NCI-H2171 treated with DMSO at 0.1 percent for 48 hours (cell line): ENCODE data around the gene IL16.

Experiments used
- DNase-seq: peaks from one replicate; lab custom pipeline; 2025; lab: John Stamatoyannopoulos, UW

IL16 gene

DNA sequence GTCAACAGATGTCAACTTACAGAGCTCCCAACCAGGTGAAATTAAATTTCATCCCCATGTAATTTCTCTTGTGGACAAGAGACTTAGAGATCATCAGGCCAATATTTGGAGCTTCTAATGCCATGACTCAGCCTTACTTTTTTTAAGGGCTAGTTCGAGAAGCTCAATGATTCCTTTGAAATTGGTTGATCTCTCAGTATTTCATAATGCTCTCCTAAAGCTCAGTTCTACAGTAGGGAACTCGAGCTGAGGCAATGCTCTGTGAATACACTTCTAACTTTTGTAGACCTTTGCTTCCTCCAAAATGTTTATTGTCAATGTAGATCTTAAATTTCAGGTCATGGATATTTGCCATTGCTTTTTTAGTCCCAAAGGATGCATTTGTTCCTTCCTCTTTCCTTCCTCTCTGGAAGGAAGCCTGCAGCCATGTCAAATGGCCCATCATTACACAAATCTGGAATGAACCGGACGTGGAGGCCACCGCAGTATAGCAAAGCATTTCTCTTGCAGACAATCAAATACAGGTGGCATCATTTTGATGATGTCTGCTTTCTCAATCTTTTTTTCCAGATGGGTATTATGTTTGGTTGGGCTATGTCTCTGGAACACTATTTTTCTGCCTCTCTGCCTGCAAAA, 98.9 kb downstream of the IL16 start:
- DNase-seq = no peak

DNA sequence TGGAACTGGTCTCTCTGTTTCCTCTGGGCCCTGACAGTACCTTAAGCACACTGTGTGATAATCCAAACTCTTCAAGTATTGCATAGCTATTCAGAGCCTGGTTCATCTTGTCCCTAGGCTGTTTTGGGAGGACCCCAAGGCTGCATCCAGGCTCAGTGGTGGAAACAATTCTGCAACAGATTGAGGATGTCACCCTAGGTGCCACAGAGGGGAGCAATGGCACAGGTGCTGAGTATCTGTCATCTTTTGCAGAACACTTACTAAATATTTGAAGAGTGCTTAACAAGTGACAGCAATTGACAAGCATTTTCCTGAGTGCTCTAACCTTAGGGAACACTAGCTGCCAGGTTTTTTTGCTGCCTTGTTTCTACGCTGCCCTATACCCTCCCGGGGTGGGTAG, 99.5 kb downstream of the IL16 start:
- no peak for DNase-seq

DNA sequence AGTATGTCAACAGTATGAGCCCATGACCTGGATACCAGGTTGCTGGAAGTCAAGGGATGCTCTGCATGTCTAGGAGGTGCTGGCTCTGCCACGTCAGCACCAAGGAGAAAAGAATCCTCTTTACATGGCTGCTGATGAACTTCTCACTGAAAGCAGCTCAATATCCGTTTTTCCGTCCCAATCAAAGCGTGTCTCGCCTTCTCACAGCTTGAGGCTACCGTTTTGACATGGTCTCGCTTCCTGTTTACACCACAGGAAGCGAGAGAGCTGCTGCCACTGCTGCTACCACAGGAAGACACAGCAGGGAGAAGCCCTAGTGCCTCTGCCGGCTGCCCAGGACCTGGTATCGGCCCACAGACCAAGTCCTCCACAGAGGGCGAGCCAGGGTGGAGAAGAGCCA, 100.0 kb downstream of the IL16 start:
- no peak for DNase-seq

DNA sequence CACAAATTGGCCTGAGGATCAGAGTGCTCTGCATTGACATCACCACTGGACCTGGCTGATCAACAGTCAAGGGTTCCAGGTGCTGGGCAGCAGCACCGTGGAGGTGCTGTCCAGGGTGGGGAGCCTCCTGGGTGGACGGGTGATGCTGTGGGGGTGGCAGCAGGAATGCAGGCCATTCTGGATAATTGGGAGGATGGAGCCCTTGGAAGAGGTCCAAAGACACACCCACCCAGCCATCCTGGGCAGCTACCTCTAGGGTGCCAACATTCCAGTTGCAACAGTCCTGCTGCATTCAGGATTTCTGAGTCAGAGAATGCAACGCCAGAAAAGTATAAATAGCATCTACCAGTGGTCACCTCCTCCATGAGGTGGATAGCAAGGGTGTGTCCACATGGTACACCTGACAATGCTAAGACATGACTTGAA, 100.5 kb downstream of the IL16 start:
- DNase-seq = no peak

DNA sequence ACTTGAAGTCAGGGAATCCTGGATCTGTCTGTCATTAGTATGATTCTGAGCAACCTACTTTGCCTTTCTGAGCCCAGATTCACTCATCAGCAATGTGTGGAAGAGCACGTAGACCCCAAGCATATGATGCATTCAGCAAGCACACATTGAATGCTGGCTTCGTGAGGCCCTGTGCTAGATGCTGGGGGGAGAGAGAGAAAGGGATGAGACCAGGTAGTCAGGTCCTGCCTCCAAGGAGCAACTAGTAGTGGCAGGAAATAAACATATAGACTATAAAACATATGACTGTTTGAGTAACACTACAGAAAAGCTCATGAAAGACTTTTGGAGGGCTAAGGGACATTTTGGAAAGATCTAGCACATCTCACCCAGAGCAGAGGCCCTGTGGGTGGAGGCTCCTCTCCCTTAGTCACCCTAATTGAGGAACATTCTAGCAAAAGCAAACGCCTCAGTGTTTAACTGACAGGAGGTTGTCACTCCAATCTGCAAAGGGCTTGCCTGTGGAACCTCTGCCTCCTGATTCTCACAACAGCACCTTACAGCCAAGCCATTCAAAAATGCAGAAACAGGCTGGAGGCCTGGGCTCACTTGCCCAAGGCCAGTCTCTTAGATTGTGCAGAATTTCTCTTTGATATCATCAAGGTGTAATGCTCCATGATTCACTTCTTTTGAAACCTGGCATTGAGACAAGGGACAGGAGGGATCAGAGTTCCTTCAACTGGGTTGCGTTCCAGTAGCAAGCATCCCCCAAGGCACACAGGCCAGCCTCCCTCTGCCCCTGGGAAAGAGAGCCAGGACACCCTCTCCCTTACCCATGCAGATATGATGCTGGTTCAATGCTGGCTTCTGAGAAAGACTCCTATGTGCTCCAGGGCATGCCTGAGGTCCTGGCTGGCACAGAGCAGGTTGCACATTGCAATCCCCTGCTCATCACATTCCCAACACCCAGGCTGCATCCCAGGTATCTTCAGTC, 101.2 kb downstream of the IL16 start:
- DNase-seq = no peak

DNA sequence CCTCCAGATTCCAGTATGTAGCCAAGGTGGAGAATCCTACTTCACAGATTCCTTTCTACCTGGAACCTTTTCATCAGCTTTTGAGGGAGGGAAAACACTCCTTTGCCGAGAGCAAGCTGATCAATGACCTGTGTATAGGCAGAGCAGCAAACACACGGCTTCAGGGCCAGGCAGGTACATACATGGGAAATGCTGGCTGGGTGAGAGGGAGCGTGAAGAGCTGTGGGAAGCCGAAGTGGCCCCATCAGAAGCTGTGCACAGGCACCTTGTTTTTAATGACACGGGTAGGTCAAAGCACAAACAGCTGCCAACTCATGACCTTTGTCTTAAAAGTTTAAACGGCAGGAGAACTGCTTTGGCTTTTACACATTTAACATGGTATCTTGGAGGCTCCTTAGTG, 101.9 kb downstream of the IL16 start:
- DNase-seq = no peak

DNA sequence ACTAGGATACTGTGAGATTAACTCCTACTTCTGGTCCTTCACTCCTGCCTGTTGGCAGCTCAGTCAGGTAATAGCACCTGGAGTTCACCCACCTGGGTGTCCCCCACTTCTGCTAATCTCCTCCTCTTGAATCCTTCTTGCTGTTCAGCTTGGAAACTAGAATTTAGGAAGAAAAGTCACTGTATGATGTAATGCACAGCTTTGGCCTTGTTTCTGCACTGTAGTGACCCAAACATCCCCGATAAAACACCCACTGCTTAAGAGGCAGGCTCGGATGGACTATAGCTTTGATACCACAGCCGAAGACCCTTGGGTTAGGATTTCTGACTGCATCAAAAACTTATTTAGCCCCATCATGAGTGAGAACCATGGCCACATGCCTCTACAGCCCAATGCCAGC, 102.5 kb downstream of the IL16 start:
- DNase-seq = no peak

DNA sequence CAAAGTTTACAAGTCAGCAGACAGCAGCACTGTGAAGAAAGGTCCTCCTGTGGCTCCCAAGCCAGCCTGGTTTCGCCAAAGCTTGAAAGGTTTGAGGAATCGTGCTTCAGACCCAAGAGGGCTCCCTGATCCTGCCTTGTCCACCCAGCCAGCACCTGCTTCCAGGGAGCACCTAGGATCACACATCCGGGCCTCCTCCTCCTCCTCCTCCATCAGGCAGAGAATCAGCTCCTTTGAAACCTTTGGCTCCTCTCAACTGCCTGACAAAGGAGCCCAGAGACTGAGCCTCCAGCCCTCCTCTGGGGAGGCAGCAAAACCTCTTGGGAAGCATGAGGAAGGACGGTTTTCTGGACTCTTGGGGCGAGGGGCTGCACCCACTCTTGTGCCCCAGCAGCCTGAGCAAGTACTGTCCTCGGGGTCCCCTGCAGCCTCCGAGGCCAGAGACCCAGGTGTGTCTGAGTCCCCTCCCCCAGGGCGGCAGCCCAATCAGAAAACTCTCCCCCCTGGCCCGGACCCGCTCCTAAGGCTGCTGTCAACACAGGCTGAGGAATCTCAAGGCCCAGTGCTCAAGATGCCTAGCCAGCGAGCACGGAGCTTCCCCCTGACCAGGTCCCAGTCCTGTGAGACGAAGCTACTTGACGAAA, 103.1 kb downstream of the IL16 start:
- DNase-seq = no peak

DNA sequence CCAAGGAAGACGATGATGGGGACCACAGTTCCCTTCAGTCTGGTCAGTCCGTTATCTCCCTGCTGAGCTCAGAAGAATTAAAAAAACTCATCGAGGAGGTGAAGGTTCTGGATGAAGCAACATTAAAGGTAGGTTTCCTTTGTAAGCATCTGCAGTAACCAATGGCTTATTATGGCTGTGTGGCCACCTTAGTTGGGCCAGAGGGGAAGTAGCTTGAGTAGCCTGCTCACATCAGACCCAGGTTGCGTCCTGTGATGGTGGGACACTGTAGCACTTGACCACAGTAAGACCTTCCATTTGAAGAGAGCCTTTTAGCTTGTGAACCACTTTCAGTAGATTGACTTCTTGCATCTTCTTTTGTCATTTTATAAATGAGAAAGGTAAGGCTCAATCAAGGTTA, 104.7 kb downstream of the IL16 start:
- no peak for DNase-seq

DNA sequence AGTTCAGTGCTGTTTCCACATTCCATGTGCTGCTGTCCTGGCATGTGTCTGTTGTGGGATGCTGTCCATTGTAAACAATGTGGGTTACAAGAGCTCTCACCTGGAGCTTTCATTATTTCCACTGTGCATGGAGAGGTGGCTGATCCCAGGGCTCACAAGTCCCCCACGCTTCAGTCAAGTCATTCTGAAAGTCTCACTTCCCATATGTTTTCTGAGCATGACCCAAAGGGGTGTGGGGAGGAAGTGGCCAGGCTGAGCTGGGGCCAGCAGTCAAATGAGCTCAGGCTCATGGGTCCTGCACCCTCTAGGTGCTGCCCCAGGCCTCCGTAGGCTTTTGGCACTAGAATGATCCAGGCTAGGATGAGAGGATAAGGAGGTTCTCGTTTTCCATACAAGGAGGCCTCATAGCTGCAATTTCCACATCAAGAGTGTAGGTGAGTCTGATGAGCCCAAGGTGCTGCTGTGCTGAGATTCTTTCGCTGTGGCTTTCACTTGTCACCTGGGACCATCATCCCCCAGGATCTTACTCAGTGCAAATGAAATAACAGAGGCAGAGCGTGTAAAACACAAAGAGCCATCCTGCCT, 105.2 kb downstream of the IL16 start:
- no peak for DNase-seq

DNA sequence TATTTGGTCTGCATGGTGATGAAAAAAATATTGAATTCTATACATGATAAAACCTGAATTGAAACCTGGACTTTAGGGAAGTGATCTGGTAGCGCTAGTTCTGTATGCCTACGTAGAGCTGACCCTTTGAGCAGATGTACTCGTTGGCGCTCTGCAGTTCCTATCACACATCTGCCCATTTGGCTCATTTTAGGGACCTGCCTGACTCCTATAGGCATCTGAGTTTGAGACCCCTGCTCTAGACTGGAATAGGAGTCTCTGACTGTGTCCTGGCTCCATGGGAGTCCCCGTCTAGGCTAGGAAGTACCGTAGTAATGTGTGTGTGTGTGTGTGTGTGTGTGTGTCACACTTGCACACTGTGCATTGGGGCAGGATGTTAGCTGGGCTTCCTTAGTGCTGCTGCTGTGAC, 106.0 kb downstream of the IL16 start:
- no peak for DNase-seq

DNA sequence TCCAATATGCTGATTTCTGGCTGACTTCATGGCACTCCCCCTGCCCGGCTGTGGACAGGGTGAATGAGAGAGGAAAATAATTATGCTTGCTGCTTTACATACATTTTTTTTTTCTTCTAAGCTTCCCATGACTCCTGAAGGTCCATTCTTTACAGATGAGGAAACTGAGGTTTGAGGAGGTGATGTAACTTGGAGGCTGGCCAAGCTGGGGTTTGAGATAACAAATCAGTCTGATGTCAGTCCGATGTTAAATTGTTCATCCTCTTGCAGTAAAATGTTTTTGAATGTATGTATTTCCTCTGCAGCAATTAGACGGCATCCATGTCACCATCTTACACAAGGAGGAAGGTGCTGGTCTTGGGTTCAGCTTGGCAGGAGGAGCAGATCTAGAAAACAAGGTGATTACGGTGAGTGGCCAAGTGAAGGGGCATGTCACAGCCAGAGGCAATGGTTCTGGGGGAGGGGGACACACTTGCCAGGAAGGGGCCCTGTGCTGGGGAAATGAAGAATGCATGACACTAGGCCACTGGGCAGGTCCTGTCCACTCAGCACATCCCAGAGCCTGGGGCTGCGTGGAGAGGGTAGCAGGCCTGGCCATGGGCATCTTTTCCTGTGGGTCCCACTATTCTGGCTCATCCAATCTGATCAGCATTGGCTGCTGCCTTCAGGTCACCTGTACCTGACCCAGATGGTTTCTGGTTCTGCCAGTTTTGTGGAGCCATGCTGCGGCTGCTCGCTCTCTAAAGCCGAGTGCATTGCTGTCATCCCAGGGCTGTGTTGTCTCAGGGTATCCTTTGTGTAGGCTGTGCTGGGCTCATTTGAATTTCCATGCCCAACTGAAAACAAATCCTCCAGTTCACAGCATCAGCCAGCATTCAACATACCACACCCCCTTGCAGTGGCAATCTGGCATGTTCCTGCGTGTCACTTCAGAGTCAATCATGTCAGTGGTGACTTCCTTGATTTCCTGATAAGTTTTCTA, 106.9 kb downstream of the IL16 start:
- DNase-seq = no peak

DNA sequence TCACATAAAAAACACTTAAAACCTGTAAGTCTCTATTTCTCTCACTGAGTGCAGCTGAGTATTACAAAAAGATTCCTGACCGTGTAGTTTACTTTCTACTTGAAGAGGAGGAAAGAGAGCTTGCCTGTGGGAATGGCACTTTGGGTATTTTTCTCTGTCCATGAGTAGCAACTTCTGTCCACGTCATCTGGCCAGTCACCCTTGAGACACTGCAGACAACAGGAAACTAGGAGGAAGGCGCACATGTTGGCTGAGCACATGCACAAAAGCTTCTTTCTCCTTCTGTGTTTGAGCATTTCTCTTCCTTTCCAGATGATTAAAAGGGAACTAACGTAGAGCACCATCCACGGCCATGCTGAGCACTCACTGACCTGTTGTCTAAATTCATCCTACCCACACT, 107.5 kb downstream of the IL16 start:
- DNase-seq = no peak

DNA sequence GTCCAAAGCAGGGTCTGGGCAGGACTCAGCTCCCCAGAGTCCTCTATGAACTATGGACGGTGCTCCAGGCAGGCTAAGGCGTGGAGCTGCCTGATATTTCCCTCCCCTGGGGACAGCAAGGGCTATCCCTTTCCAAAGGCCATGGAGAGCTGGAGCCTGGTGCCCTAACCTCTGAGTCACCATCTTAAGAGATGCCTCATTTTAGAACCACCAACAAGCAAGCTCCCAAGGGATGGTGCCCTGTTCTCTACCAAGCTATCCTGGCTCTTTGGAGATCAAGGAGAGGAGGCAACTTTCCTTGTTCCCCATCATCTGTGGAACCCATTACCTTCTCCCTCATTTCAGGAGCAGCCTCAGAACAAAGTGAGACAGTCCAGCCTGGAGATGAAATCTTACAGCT, 111.6 kb downstream of the IL16 start:
- DNase-seq = no peak

DNA sequence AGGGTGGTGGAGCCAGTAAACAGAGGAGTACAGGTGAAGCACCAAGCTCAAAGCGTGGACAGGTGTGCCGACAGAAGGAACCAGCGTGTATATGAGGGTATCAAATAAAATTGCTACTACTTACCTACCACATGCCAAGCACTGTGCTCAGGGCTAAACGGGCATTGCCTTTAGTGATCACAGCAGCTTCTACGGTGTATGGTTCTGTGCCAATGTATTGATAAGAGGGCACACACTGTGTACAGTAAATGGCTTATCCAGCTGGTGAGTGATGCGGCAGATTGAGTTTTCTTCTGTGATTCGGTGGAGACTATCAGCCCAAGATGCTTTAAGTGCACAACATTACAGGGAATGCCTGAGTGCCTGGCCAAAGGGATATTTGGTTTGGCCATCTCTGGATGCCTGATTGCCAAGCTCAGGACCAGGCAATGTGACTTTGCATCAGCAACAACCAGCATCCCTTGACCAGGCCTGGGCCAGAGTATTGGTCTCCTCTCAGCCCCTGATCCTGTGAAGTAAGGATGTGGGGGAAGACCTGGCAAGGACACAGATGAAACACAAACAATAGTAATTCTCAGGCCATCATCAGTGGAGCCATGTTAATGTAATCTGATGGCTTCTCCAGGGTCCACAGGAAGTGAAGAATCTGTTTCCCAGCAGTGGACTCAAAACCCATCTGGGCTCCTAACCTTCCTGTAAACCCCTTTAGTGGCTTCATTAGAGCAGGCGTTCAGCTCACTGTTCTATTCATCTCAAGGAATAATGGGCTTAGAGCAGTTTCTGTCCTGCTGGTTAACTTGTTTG, 113.2 kb downstream of the IL16 start:
- no peak for DNase-seq

DNA sequence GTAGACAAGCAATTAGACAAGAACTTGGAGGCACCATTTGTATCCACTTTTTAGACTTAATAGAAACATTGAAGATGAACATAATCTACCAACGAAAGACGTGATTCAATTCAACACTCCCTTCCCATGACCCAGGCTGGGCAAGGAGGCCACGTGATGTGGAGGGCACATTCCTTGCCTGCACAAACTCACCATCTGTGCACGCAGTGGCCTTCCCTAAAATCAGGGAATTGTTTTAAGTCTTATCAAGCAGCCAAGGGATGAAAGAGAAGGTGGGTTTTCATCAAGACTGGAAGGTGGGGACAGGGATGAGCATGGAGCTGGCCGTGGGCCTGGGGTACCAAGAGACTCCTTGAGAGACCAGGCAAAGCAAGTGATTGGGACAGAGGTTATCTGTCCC, 113.8 kb downstream of the IL16 start:
- DNase-seq = no peak

DNA sequence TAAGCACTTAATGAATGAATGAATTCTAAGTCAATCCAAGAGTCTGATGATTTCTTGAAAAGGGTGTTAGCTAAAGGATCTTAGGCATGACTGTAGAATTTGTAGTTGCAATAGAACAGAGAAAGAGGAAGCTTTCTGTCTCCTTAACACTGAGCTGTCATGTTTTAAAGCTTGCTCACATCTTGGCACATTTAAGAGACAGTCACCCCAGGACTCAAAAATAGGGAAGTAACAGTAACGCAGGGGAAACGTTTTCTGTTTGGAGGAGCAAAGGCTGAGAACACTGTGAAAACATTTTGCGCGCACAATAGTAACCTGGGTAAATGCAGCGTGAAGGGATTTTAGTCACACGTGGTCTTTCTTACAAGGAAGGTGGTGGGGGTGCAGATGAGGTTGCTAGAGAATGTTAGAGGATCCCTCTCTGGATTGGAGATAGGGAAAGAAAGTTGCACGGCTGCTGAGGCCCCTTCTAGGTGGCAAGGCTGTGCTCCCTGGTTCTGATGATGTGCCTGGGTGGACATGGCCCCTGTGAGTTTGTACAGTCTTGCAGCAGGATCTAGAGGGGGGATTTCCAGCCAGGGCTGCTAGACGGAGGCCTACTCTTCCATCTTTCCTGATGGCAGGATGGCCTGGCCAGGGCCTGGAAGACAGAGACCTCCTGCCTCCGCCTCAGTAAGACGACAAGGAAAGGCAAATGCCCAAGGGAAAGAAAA, 115.2 kb downstream of the IL16 start:
- no peak for DNase-seq

DNA sequence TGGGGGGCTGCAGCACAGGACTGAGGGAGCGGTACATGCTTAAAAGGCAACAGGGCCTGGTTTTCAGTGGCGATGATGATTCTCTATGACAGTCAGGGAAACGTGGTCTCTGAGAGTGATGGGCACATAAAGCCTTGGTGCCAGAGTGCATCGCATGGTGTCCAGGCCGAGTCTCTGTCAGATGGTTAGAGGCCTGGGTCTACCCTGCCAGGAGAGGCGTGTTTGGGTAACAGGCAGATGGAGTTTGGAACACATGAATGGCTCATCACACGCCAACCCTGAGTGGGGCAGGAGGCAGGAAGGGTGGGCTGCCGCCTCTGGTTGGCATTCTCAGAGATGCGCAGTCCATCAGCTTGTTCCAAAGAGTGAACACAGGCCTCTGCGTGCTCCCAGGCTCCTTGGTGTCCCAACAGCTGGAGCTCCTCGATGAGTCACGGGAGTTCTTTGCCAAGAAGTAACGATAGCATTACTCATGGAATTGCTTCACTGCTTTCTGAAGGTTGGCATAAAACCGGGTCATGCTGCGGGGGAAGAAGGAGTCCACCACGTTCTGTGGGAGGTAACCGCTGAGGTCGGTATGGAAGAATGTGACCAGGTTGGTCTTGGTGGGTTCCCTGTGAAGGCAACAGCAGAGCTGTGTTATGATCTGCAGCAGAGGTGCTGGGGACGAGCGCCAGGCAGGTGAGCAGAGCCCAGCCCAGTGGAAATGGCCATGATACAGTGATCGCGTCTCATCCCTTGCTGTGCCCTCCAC, 116.3 kb downstream of the IL16 start:
- DNase-seq = no peak

DNA sequence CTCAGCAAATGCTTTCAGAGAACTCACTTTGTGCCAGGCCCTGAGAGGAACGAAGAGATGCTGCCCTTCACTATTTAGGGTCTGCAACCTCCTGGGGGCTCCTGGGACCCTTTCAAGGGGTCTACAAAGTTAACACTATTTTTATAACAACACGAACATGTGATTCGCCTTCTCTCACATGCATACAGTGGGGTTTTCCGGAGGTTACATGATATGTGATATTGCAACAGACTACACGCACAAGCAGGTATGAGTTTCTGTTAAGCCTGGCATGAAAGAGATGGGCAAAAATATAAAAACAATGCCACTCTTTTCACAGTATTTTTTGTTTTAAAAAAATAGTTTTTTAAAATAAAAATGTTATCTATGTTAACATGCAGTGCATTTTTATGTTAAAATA, 117.0 kb downstream of the IL16 start:
- DNase-seq = no peak
